A549 (cell line): ENCODE measurements around the gene HNRNPA0. TPM values are rescaled to one million over a fixed set of nuclear protein-coding genes. Genes with fewer than 3 reads are reported as not detected.
A peak's percentile ranks its signal among the peaks of the same experiment; 100 is the strongest.
"Not testable (repeated sequence)": the region's sequence is repeated elsewhere in the genome, so short reads cannot be mapped to it uniquely, and the experiment has no call there.

ENCODE experiments used
- ATAC-seq, 2 experiments: fragments of 200-7000 bp in 1 of 2; fragments of >200 bp in 1 of 2; cut with Nextera tagmentation in 1 of 2; cut with Tn5 transposase in 1 of 2; 3 replicates each; pipeline versions ENCODE4 v1.8.0 to v1.9.1; 2018 to 2020; ENCODE audit warnings: mild to moderate bottlenecking in 1 of 2, moderate library complexity in 1 of 2
- CTCF ChIA-PET: fragments of 300-600 bp; sonication (Branson Sonifier 250); formaldehyde crosslinking; extraction: SDS; loops from one replicate; lab custom pipeline; 2021; ENCODE audit warnings: antibody characterized with exemption, inconsistent platforms; lab: Yijun Ruan, JAX
- POLR2A ChIA-PET: fragments of 350-600 bp; formaldehyde crosslinking; extraction: SDS; loops from one replicate; lab custom pipeline; 2021; ENCODE audit warnings: antibody characterized with exemption, inconsistent platforms; lab: Yijun Ruan, JAX
- DNase-seq, 2 experiments: peaks; one replicate each; pipeline versions ENCODE4 v3.0.0 to v3.0.0-alpha.2; 2011 to 2016; ENCODE audit warnings: low read depth in 1 of 2, low spot score in 1 of 2
- FAIRE-seq: peaks from 2 replicates; lab custom pipeline; 2011; peaks lifted over from hg19 to GRCh38; lab: Jason Lieb, UNC
- H3K27ac ChIP-seq, 2 experiments: fragments of >200 bp; sonication (Bioruptor Twin); formaldehyde crosslinking; 3 replicates each; pipeline ENCODE4 v1.5.1; 2016 to 2017
- H3K4me1 ChIP-seq: fragments of >200 bp; sonication (Bioruptor Twin); formaldehyde crosslinking; 3 replicates; pipeline ENCODE4 v1.6.1; 2016
- H3K4me2 ChIP-seq: fragments of >200 bp; sonication (Bioruptor Twin); formaldehyde crosslinking; 3 replicates; pipeline ENCODE4 v1.6.1; 2016
- H3K4me3 ChIP-seq: fragments of >200 bp; sonication (Bioruptor Twin); formaldehyde crosslinking; 3 replicates; pipeline ENCODE4 v1.5.1; 2016
- H3K9me3 ChIP-seq: fragments of >200 bp; sonication (Bioruptor Twin); formaldehyde crosslinking; 3 replicates; pipeline ENCODE4 v1.6.1; 2016
- BCL3 ChIP-seq: fragments of >200 bp; sonication (Bioruptor Twin); formaldehyde crosslinking; IDR thresholded peaks from 3 replicates; pipeline ENCODE4 v1.6.1; 2016
- CBX2 ChIP-seq: fragments of 200-600 bp; sonication (generic); IDR thresholded peaks from 2 replicates; pipeline ENCODE4 v1.6.1; 2016; ENCODE audit warnings: low read depth, mild to moderate bottlenecking, borderline replicate concordance
- CHD4 ChIP-seq: fragments of 200-600 bp; sonication (generic); IDR thresholded peaks from 2 replicates; pipeline ENCODE4 v1.6.1; 2016; ENCODE audit warnings: antibody characterized with exemption, mild to moderate bottlenecking, borderline replicate concordance
- CTCF ChIP-seq: fragments of >200 bp; sonication (Bioruptor Twin); formaldehyde crosslinking; IDR thresholded peaks from 3 replicates; pipeline ENCODE4 v1.5.1; 2016
- E2F6 ChIP-seq: IDR thresholded peaks from 2 replicates; pipeline ENCODE4 v1.6.1; 2012; ENCODE audit warnings: low read depth, borderline replicate concordance
- FOXS1 ChIP-seq: fragments of 250-450 bp; sonication (Bioruptor Pico); IDR thresholded peaks from 2 replicates; pipeline ENCODE4 v1.5.0; 2020; ENCODE audit warnings: mild to moderate bottlenecking, moderate library complexity
- HDAC2 ChIP-seq: fragments of 200-600 bp; sonication (generic); IDR thresholded peaks from 2 replicates; pipeline ENCODE4 v1.6.1; 2016
- HOXB13 ChIP-seq: fragments of 250-450 bp; sonication (Bioruptor Pico); IDR thresholded peaks from 2 replicates; pipeline ENCODE4 v1.5.0; 2020; ENCODE audit warnings: low read depth, mild to moderate bottlenecking, moderate library complexity
- JUNB ChIP-seq: fragments of >200 bp; sonication (Bioruptor Twin); formaldehyde crosslinking; IDR thresholded peaks from 2 replicates; pipeline ENCODE4 v1.6.1; 2016
- KDM1A ChIP-seq: fragments of 200-600 bp; sonication (generic); IDR thresholded peaks from 2 replicates; pipeline ENCODE4 v1.6.1; 2016; ENCODE audit warnings: low read depth, mild to moderate bottlenecking
- MAX ChIP-seq: IDR thresholded peaks from 2 replicates; pipeline ENCODE4 v1.6.1; 2012
- NR3C1 ChIP-seq: fragments of >200 bp; sonication (Bioruptor Twin); formaldehyde crosslinking; IDR thresholded peaks from 3 replicates; pipeline ENCODE4 v1.6.1; 2017
- TP53 ChIP-seq: fragments of 250-450 bp; sonication (Bioruptor Pico); IDR thresholded peaks from 2 replicates; pipeline ENCODE4 v1.5.0; 2021; ENCODE audit warnings: mild to moderate bottlenecking, moderate library complexity
- USF2 ChIP-seq: fragments of 450-650 bp; IDR thresholded peaks from 2 replicates; pipeline ENCODE4 v1.6.1; 2014; ENCODE audit warnings: antibody characterized with exemption
- WGBS: methylation state at CpG from one replicate; pipeline ENCODE4 v1.1.6; 2017; ENCODE audit errors: missing lambda C conversion rate; 5-methylcytosine and 5-hydroxymethylcytosine counted together
- polyA plus RNA-seq, 4 experiments: library from polyadenylated mRNA; depleted of rRNA in 3 of 4; stranded (reverse); fragments of >200 nt; fragmentation: RNase III in 1 of 4; extraction: RNeasy Plus Mini Kit Qiagen cat#74134 plus additional on column Dnase treatment in 1 of 4; gene quantifications; 2 replicates in 3 of 4; 3 replicates in 1 of 4; pipeline ENCODE4 v1.2.3, GENCODE V29; 2011 to 2017

HNRNPA0 gene
- polyA plus RNA-seq, 2 of the 4 experiments (the other 2 are of a cell fraction): 17.0 to 49.4 TPM

- H3K4me2 ChIP-seq: peak overlapping the region; percentile 60
- TF ChIP-seq CHD4 (no peak), NR3C1 (no peak), HDAC2 (no peak), USF2 (no peak), JUNB (no peak), HOXB13 (CRISPR knock-in tag) (no peak), CBX2 (no peak), BCL3 (no peak), E2F6 (no peak)
- ATAC-seq (peak; percentile 76 to 94; a peak in 5 of 6 replicates), DNase-seq (peak in 1 of 2 experiments; percentile 59), FAIRE-seq (peak; percentile 98)
- H3K27ac ChIP-seq: peak overlapping the region; percentile 67 to 78
- CTCF ChIA-PET: interaction anchor here (0.6 kb wide), 1 partner anchor 631 kb away, joined by 4 read pairs; no protein-coding TSS in a partner anchor
- H3K4me1 ChIP-seq: peaks cover 34% of the 10 kb centered on the region
- no peaks in the 10 kb centered on the region for H3K9me3 ChIP-seq
- 7% methylated on average over 1 of the region's 1 CpG for WGBS
- H3K4me3 ChIP-seq: no peak overlapping the region
- POLR2A ChIA-PET: no interaction called here
Measured at GRCh38 chr5:137792303-137792702, 38.1 kb upstream of the HNRNPA0 start.

- ChIA-PET CTCF (no interaction called here), POLR2A (no interaction called here)
- peak; percentile 24 to 62; a peak in 5 of 6 replicates for ATAC-seq
- Histone ChIP-seq H3K4me3 (no peak overlapping the region), H3K9me3 (no peaks in the 10 kb centered on the region), H3K4me2 (peak overlapping the region; percentile 60), H3K27ac (peak overlapping the region; percentile 67 to 78), H3K4me1 (peaks cover 34% of the 10 kb centered on the region)
- peak in 1 of 2 experiments; percentile 5 for DNase-seq
- no peak for TF ChIP-seq CTCF
- WGBS: 80% methylated on average over 4 of the region's 4 CpGs
- no peak for FAIRE-seq
Measured at GRCh38 chr5:137791799-137792198, 37.6 kb upstream of the HNRNPA0 start.

- no peaks in the 10 kb centered on the region for H3K9me3 ChIP-seq
- peaks cover 34% of the 10 kb centered on the region for H3K4me1 ChIP-seq
- no peak overlapping the region for H3K4me3 ChIP-seq
- ChIA-PET POLR2A (no interaction called here), CTCF (no interaction called here)
- FAIRE-seq: no peak
- H3K27ac ChIP-seq: peak overlapping the region; percentile 67 to 78; a peak in 4 of 6 replicates
- no peak for ATAC-seq
- WGBS: 88% methylated on average over 2 of the region's 2 CpGs
- TF ChIP-seq KDM1A (no peak), JUNB (no peak), TP53 (CRISPR knock-in tag) (no peak), FOXS1 (no peak), MAX (no peak)
- no peak for DNase-seq
- peak overlapping the region; percentile 60; the same call in 2 of the 3 replicates for H3K4me2 ChIP-seq
Measured at GRCh38 chr5:137791387-137791786, 37.2 kb upstream of the HNRNPA0 start.

GRCh38 chr5:137788560-137788959, 34.4 kb upstream of the HNRNPA0 start:
- H3K4me3 ChIP-seq, DNase-seq, POLR2A ChIA-PET, ATAC-seq, H3K27ac ChIP-seq, H3K4me2 ChIP-seq, H3K9me3 ChIP-seq, FAIRE-seq: not testable (repeated sequence)
- 54% methylated on average over 2 of the region's 2 CpGs for whole genome bisulfite sequencing
- peaks cover 32% of the 10 kb centered on the region for H3K4me1 ChIP-seq
- CTCF ChIA-PET: interaction anchor here (0.6 to 2.7 kb wide), 3 partner anchors 10 to 16 kb away, joined by 3 to 15 read pairs (median 4); no protein-coding TSS in a partner anchor
